GM12801 (cell line): ENCODE results near the gene STK39.

Experiments used
- TF ChIP-seq, protein P1 (sequence below): IDR thresholded peaks from one replicate; pipeline ENCODE4 v1.5.1; 2011; ENCODE audit warnings: control low read depth; ENCODE audit not compliant: insufficient read length; ENCODE audit errors: extremely low read depth

STK39 gene

DNA sequence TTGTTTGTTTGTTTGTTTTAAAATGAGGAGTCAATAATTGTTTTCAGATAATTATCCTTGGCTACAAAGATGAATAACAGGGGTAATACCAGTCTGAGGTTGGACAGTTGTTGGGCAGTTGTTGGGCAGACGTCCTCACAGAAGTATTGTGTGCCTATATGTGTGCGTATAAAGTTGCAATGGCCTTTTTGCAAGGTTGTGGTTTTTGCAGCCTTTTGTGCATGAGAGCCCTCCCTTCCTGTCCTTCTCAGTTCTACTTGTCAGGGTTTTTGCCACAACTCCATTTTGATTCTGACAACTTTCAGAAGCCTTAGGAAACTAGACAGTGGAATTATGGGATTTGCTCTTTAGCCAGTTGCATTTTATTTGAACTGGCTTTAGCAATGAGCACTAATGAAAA lies 6.0 kb upstream of the STK39 start:
- TF ChIP-seq, protein P1, sequence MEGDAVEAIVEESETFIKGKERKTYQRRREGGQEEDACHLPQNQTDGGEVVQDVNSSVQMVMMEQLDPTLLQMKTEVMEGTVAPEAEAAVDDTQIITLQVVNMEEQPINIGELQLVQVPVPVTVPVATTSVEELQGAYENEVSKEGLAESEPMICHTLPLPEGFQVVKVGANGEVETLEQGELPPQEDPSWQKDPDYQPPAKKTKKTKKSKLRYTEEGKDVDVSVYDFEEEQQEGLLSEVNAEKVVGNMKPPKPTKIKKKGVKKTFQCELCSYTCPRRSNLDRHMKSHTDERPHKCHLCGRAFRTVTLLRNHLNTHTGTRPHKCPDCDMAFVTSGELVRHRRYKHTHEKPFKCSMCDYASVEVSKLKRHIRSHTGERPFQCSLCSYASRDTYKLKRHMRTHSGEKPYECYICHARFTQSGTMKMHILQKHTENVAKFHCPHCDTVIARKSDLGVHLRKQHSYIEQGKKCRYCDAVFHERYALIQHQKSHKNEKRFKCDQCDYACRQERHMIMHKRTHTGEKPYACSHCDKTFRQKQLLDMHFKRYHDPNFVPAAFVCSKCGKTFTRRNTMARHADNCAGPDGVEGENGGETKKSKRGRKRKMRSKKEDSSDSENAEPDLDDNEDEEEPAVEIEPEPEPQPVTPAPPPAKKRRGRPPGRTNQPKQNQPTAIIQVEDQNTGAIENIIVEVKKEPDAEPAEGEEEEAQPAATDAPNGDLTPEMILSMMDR = no peak

DNA sequence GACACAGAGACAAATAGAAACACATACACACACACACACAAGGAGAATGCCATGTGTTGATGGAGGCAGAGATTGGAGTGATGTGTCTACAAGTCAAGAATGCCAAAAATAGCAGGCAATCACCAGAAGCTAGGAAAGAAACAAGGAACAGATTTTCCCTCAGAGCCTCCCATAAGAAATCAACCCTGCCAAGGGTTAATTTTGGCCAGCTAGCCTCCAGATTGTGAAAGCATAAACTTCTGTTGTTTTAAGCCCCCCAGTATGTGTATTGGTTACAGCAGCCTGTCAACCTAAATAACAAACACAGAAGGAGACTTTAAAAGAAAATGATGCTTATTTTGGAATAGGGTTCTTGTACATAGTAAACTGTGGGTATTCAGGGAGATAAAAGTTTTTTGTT lies 5.6 kb upstream of the STK39 start:
- TF ChIP-seq, protein P1 = no peak

DNA sequence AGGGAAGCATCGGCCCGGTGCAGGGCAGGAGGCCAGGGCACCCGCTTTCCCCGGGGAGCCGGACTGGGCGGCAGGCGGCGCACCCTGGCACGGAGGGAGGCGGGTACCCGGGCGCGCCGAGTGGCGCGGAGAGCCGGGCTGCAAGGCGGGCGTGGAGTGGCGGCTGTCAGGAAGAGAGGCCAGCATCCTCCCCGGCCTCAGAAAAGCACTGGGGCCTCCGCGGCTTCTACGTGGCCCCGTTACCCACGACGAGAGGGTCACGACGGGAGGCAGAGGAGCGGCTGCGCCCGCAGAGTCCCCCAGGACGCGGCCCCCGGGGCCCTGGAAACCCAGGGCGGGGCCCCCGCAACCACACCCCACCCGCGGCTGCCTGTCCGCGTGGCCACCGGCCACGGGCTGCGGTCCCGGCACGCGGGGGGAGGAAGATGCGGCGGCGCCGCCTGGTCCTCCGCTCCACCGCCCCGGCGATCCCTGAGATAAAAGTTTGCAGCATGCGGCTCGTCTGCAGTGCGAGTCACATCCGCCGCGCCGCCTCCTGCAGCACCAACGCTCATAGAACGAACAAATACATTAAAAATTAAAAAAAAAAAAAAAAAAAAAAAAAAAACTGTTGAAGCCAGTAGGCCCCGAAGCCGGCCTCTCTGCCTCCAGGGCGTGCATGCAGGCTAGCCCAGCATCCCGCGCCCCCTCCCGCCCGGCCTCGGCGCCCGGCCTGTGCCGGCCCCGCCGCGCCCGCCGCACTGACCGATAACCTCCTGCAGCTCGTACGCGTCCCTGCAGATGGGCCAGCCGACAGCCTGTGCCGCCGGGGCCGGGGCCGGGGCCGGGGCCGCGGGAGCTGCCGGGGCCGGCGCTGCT lies 683 bp downstream of the STK39 start:
- TF ChIP-seq, protein P1 = no peak

DNA sequence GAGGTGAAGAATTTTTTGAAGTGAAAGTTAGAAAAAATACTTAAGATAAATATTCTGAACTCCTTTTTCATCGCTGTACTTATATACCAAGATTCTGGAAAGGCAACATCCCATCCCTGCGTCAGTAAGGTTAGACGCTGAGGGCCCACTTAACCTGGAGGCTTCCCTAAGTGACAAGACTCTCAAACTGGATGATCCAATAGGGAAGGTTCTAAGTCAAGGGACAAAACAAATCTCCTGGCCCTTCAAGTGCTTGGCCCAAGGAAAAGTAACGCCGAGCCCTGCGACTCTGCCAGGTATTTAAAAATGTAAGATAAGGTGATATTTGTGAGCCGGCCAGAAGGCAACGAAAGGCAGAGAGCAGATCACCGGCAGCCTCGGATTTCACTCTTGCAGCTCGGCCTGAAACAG lies 1.3 kb downstream of the STK39 start:
- TF ChIP-seq, protein P1 = no peak

DNA sequence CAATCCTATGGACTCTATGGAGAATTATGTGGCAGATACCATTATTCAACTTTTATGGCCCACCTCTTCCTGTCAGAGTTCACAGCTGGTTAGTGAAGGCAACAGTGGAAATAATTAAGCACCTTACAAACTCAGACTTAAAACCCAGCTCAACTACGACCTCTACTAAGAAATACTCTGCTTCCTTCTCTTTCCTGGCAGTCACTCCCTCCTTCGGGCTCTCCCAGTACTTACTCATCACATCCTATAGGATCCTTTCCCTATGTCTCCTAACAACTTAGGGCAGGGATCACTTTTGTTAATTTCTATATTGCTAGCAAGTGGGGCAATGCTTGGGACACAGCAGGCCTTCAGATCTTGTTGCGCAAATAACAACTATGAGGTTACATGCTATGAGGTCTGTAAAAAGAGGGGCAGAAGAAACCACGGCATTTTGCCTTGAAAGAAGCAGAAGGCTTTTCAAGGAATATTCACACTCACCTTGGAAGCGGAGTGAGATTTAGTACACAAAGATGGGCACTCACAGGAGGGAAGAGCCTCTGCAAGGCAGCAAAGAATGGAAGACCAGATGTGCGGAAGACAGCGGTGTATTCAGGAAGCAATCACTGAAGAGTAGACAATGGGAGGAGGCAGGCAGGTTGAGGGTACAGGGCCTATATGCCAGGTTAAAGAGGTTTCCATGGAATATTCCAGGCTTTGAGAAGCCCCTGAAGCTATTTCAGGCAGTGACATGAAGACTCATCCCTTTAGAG lies 2.1 kb downstream of the STK39 start:
- TF ChIP-seq, protein P1 = no peak

DNA sequence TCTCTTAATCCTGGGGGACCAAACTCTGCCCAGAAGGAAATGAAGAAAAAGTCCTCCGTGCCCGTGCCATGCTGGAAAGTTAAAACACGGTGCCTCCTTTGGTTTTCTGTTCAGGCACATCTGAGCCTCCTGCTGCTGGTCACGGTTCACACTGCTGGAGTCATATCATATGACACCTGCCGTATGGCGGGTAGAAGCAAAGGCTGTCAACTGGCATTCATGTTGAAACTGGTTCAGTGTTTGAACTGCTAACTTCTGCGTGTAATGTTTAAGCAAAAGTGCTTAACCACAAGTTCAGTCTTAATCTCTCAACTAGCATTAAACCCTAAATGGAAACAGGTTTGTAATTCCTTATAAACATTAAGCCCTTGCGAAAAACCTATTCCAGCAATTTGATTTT lies 3.1 kb downstream of the STK39 start:
- TF ChIP-seq, protein P1 = no peak

DNA sequence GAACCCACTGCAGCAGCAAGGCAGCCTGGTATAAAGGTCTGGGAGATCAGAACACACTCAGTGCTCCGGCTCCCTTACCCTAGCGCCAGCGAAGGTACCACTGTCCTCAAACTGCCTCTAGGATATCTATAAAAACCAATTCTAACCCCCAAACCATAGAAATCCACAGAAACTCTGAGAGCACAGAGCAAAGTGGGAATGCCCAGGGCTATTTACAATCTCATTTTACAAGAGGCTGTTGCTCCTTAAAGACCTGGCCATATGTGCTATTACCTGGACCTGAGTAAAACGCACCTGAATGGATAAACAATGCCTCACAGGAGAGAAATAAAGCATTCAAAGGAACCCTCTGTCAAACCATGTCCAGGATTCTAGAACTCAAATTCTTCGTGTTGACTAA lies 4.3 kb downstream of the STK39 start:
- TF ChIP-seq, protein P1 = no peak
